Measurements from ENCODE around the gene PREB.
"Not testable (repeated sequence)": the region's sequence is repeated elsewhere in the genome, so short reads cannot be mapped to it uniquely, and the experiment has no call there.

The PREB gene

GRCh38 chr2:27133905-27134780, at the start of gene PREB:
TSS of gene PREB (minus strand) at chr2:27134636. CDS start at chr2:27134421, 215 bp downstream.
- DNase-seq: peak; percentile 97

GRCh38 chr2:27184115-27184514, 49.7 kb upstream of the PREB start:
- DNase-seq: no peak

DNA sequence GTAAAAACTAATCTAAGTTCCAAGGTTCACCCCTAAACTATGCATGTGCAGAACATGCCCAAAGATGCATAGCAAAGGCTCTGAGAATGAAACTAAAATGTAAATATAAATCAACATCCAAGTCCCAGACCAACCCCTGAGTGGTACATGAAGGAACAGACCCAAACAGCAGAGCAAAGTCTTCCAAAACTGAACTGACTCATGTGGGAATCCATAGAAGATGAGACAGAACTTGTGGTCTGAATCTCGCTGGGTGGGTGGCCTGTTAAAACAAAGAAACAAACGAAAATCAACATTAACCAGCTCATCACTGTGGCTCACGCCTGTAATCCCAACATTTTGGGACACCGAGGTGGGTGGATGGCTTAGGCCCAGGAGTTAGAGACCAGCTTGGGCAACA, 47.9 kb upstream of the PREB start:
- no peak for DNase-seq

DNA sequence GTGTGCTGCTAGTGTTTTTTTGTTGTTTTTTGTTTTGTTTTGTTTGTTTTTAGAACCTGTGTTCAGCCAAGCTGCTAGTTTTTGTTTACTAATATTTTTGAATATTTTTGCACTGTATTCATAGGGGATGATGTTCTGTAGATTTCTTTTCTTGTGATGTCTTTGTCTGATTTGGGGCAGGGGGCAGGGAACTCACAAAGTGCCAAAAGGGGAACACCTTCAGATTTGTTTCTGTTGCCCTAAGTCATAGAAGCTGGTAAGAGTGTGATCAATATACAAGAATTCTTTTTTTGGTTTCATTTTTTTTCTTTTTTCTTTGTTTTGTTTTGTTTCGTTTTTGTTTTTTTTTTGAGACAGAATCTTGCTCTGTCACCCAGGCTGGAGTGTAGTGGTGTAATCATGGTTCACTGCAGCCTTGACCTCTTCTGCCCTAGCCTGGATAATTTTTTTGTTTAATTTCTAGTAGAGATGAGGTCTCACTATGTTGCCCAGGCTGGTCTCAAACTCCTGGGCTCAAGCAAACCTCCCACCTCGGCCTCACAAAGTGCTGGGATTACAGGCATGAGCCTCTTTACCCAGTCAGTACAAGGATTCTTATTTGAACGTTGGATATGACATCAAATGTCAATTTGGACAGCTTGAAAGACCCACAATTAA, 45.0 kb upstream of the PREB start:
- DNase-seq: no peak

GRCh38 chr2:27178469-27178868, 44.0 kb upstream of the PREB start:
- no peak for DNase-seq

GRCh38 chr2:27177441-27178351, 43.3 kb upstream of the PREB start:
- no peak for DNase-seq

DNA sequence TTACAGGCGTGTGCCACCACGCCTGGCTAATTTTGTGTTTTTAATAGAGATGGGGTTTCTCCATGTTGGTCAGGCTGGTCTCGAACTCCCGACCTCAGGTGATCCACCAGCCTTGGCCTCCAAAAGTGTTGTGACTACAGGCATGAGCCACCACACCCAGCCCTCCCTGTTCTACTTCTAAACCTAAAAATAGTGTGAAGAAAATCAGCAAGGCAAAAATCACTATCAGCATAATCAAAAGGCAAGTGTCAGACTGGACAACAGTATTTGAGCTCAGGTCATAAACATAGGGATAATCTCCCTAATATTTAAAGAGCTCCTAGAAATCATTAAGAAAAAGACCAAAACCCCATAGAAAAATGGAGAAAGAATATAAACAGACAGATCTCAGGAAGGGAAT, 41.3 kb upstream of the PREB start:
- DNase-seq: not testable (repeated sequence)

DNA sequence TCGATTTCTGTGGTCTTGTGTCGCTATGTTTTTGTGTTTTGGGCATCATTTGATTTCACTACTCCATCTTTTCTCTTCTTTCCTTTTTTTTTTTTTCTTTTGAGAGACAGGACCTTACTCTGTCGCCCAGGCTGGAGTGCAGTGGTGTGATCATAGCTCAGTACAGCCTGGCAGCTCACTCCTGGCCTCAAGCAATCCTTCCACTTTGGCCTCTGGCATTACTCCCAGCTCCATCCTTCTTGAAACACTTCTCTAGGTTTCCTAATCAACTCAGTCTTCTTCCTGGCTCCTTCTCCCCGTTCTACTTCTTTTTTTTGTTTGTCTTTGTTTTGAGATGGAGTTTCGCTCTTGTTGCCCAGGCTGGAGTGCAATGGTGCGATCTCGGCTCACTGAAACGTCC, 40.9 kb upstream of the PREB start:
- no peak for DNase-seq

DNA sequence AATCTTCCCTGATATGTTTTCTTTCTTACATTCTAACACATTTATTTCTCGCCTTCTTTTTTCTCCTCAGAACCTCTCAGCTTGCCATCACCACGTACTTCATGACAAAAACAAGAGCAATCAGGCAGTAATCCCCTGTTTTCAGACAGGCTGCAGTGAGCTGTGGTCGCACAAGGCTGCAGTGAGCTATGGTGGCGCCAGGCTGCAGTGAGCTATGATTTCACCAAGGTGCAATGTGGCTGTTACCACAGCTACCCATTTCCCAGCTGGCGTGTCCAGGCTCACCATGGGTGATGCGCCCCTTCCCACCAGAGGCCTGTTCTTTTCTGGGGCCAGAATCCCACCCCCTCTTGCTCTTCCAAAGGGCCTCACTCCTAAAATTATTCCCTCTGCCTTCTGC, 40.2 kb upstream of the PREB start:
- DNase-seq: no peak

DNA sequence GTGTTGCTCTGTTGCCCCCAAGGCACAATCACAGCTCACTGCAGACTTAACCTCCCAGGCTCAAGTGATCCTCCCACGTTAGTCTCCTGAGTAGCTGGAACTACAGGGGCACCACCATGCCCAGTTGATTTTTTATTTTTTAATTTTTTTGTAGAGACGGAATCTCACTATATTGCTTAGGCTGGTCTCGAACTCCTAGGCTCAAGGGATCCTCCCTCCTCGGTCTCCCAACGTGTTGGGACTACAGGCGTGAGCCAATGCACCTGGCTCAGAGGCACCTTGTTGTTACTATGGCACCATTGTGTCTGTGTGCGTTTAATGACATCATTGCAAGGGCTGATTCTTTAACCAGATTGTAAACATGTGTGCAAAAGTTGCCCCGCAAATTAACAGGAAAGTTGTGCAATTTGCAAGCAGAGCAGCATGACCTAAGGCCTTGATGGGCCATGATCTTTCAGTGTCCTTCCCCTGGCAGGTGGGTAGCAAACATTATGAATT, 37.0 kb upstream of the PREB start:
- no peak for DNase-seq

DNA sequence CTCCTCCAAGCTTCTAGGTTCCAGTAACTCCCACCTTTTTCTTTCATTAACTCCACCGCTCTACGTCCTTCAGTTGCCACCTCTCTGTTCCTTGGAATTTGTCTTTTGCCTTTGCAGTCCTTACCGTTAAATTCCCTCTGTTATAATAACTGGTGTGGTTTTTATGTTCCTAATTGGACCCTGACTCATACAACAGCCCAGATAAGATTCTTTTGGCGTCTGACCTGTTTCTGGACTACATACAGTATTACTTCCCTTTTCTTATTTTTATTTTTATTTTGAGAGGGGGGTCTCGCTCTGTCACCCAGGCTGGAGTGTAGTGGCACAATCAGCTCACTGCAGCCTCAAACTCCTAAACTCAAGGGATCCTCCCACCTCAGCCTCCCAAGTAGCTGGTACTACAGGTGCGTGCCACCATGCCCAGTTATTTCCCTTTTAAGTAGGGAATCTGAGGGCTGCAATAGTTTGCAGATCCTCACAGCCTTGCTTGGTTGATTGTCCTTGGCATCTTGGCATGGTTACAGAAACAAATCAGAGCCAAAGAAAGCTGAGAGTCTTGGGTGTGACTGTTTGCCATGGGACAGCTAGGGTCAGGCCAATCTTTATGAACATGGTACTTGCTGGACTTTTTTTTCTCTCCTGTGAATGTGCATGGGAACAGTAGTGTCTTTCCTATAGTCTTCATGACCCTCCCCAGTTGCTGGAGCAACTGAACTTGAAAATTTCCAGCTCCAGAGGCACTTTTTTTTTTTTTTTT, 36.3 kb upstream of the PREB start:
- DNase-seq: no peak

DNA sequence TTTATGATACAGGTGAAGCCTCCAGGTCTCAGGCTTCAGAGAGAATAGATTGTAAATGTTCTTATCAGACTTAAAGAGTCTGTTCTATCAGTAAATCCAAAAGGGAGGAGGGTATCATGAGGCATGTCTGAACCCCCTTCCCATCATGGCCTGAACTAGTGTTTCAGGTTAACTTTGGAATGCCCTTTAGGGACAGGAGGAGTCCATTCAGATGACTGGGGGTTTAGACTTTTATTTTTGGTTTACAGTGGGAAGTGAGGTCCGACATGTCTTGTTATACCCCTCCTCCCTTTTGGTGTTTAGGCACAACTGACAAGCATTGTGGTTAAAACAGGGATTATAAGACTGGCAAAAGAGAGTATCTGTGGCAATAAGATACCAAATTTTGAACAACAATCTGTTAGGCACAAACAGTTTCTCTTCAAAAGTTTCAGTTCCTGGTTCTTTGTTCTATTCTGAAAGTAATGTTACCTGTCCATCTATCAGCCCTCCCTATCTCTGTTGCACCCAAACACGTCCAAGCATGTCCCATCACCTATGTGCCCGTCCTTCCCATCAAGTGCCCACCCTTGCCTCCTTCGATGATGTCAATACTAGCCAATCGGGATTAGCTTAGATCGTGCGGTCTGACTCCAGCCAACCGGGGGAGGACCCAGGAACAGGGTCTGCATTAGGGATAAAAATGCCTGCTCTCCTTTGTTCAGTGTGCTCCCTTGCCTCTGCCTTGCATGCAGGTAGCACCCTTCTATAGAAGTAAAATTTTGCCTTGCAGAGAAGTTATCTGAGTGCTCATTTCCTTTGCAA, 30.7 kb upstream of the PREB start:
- DNase-seq: no peak

DNA sequence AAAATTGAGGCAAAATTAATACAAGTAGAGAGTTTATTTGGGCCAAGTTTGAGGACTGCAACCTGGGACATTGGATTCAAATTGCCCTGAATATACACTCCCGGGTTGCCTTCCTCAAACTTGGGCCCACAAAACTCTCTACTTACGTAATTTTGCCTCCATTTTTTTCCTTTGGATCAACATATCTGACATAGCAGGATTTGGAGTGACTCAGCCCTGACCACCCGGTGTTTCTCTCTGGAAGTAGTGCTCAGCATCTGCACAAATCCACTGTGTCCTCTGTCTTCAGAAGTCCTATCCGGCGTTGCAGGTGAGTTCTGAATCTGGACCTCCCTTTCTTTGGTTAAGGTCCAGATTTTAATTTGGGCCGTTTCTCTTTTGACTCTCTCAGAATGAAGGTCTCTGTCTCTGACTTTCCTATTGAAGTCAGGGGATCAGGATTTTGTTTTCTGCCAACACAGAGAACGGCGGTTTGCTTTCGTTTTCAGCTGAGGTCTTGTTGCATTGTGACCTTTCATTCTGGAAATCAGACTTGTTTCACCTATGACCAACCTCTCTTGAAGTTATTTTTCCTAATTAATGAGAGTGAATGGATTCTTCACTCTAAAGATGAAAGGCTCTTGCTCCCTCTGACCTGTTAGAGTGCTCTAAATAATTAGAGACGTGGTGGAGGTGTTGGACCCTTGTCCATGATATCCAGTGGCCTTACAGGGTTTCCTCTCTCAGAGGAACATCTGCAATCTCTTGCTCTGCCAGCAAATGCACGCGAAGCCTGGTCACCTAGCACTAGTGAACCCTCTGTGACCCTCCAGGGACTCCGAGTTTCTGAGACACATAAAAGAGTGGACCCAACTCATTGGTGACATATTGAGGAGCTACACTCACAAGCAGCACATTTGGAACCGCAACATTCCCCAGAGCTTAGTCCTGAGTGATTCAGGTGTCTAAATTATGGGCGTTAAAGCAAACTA, 28.0 kb upstream of the PREB start:
- no peak for DNase-seq

DNA sequence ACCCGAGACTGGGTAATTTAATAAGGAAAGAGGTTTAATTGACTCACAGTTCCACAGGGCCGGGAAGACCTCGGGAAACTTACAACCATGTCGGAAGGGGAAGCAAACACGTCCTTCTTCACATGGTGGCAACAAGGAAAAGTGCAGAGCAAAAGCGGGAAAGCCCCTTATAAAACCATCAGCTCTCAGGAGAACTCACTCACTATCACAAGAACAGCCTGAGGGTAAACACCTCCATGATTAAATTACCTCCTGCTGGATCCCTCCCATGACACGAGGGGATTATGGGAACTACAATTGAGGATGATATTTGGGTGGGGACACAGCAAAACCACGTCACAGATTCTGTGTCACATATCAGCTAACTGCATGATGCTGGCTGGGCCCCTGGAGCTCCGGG, 25.8 kb upstream of the PREB start:
- no peak for DNase-seq

GRCh38 chr2:27159271-27159670, 24.8 kb upstream of the PREB start:
- no peak for DNase-seq

GRCh38 chr2:27158468-27158867, 24.0 kb upstream of the PREB start:
- DNase-seq: no peak

GRCh38 chr2:27155069-27155520, 20.7 kb upstream of the PREB start:
- DNase-seq: no peak

GRCh38 chr2:27154488-27154887, 20.1 kb upstream of the PREB start:
- no peak for DNase-seq

DNA sequence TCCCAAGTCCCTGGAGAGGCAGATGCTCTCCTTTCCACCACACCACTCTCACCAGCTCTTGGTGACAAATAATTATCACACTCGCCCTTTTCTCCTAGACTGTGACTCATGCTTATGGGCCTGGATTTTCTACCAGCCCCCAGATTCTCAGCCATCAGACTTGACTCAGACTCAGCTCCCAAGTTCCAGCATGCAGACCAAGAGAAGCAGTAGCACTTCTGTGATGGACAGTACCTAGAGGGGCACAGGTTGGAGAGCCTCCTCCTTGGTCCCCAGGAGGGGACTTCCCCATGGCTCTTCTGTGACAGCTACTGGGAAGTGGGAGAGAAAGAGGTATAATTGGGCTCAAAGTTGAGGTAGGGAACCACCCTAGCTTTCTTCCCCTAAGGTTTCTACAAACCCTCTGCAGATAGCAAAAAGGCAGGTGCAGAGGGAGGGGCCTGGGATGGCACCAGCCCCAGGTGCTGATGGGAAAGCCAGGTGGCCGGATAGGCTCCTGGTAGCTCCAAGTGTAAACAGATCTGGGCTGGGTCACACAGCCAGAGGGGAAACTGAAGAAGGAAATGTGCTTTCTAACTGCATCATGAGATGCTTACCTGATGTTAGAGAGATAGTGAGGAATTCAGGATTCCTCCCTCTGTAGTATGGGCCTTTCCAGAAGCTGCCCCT, 18.5 kb upstream of the PREB start:
- peak; percentile 67 for DNase-seq
